ENCODE data around the gene CRISPLD2.

DNA sequence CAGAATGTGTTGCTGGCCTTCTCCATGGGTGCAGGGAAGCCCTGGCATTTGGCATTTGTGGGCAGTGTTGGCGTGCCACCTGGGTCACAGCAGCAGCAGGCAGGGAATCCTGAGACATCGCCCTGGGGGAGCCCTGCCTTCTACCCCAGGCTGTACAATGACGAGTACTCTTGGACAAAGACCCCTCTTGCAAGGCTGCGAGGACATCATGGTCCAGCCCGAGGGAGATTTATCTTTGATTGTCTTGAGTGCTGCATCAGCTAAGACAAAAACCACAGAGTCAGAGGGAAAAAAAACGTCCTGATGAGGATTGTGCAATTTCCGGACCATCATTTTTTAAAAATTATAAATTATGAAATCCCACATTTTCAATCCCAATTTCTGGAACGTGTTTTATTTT lies 3.7 kb downstream of the CRISPLD2 start:
- TF ChIP-seq USF1 (IDR thresholded peaks at IDR 0.05): no peak
- TF ChIP-seq MAX (IDR thresholded peaks at IDR 0.05): no peak
- no peak for TF ChIP-seq TAF1 (IDR thresholded peaks at IDR 0.05; ENCODE audit: low read depth)
- TF ChIP-seq RAD21 (IDR thresholded peaks at IDR 0.05; ENCODE audit: low read depth): no peak
- TF ChIP-seq EP300 (IDR thresholded peaks at IDR 0.05; ENCODE audit: borderline replicate concordance): no peak
- no peak for TF ChIP-seq CREB1 (IDR thresholded peaks at IDR 0.05; ENCODE audit: low read depth)
- TF ChIP-seq FOXM1 (IDR thresholded peaks at IDR 0.05; ENCODE audit: borderline replicate concordance, low read depth): no peak
- TF ChIP-seq, protein P1, sequence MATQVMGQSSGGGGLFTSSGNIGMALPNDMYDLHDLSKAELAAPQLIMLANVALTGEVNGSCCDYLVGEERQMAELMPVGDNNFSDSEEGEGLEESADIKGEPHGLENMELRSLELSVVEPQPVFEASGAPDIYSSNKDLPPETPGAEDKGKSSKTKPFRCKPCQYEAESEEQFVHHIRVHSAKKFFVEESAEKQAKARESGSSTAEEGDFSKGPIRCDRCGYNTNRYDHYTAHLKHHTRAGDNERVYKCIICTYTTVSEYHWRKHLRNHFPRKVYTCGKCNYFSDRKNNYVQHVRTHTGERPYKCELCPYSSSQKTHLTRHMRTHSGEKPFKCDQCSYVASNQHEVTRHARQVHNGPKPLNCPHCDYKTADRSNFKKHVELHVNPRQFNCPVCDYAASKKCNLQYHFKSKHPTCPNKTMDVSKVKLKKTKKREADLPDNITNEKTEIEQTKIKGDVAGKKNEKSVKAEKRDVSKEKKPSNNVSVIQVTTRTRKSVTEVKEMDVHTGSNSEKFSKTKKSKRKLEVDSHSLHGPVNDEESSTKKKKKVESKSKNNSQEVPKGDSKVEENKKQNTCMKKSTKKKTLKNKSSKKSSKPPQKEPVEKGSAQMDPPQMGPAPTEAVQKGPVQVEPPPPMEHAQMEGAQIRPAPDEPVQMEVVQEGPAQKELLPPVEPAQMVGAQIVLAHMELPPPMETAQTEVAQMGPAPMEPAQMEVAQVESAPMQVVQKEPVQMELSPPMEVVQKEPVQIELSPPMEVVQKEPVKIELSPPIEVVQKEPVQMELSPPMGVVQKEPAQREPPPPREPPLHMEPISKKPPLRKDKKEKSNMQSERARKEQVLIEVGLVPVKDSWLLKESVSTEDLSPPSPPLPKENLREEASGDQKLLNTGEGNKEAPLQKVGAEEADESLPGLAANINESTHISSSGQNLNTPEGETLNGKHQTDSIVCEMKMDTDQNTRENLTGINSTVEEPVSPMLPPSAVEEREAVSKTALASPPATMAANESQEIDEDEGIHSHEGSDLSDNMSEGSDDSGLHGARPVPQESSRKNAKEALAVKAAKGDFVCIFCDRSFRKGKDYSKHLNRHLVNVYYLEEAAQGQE (IDR thresholded peaks at IDR 0.05; ENCODE audit: low read depth): no peak
- TF ChIP-seq CEBPB (IDR thresholded peaks at IDR 0.05): no peak

All from Ishikawa (cell line).